ENCODE data around the gene LRRC75A.
"Not testable (repeated sequence)": the region's sequence is repeated elsewhere in the genome, so short reads cannot be mapped to it uniquely, and the experiment has no call there.

Gene LRRC75A

GRCh38 chr17:16407911-16408588 is 83.9 kb downstream of the LRRC75A start:
- peak in 31 of 51 donors; percentile 10 to 68 (median 40) for DNase-seq

GRCh38 chr17:16406742-16407674 is 85.0 kb downstream of the LRRC75A start:
- DNase-seq, result peak in 5 of 51 donors; percentile 10 to 49 (median 27)

GRCh38 chr17:16403847-16404246 is 88.1 kb downstream of the LRRC75A start:
- not testable (repeated sequence) for DNase-seq

GRCh38 chr17:16398270-16399267 is 93.4 kb downstream of the LRRC75A start:
- peak in 1 of 51 donors; percentile 47 for DNase-seq

- peak in 2 of 51 donors; percentile 5 to 15 for DNase-seq
Measured at GRCh38 chr17:16396693-16397092, 95.3 kb downstream of the LRRC75A start.

- peak in 1 of 51 donors; percentile 7 for DNase-seq
Measured at GRCh38 chr17:16395887-16396286, 96.1 kb downstream of the LRRC75A start.

GRCh38 chr17:16392491-16392890 is 99.5 kb downstream of the LRRC75A start:
- not testable (repeated sequence) for DNase-seq
